GM11168 (cell line): ENCODE data around the gene CBX2.

Experiments
- in situ Hi-C: fragments of 300-500 bp; cut with MboI; formaldehyde crosslinking; loops from one replicate; pipeline ENCODE4 v1.12.0; 2022; ENCODE audit warnings: low sequenced_read_pairs; ENCODE audit not compliant: unreplicated experiment

CBX2 gene

GRCh38 chr17:79835953-79836509 lies 58.1 kb downstream of the CBX2 start:
- in situ Hi-C loops, result no loop called here

DNA sequence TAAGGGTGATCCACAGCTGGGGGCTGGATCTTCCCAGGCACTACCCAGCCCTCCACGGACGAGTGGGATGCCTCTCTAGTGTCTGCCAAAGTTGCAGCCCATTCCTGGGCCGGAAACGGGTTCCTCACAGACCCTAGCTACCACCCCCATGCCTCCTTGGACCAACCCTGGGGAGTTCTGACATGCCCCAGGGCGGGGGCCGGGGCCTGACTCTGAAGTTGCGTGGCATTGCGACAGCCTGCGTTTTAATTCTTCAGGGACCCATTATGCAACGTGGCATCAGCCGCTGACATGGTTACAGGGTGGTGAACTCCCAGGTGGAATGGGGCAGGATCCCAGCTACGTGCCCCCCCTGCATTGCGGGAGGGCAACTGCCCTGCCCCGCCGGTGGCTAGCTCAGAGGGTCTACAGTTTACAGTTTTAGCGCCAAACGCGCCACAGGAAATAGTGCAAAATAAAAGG lies 58.6 kb downstream of the CBX2 start:
- in situ Hi-C loops, result no loop called here

- in situ Hi-C loops, result no loop called here
Measured at GRCh38 chr17:79836972-79837887, 59.3 kb downstream of the CBX2 start.
